AG04449 (cell line): ENCODE measurements around the gene AKT1S1.
A peak's percentile ranks its signal among the peaks of the same experiment; 100 is the strongest.
"Not testable (repeated sequence)": the region's sequence is repeated elsewhere in the genome, so short reads cannot be mapped to it uniquely, and the experiment has no call there.

Experiments
- CTCF ChIA-PET: fragments of 350-600 bp; formaldehyde crosslinking; extraction: SDS; loops from one replicate; lab custom pipeline; 2021; ENCODE audit warnings: antibody characterized with exemption; lab: Yijun Ruan, JAX
- POLR2A ChIA-PET: fragments of 400-600, 350-600 bp; formaldehyde crosslinking; extraction: SDS; loops from one replicate; lab custom pipeline; 2020; ENCODE audit warnings: antibody characterized with exemption, inconsistent platforms; lab: Yijun Ruan, JAX
- DNase-seq: peaks from one replicate; pipeline ENCODE4 v3.0.0-alpha.2; 2010; ENCODE audit warnings: low read depth, low spot score
- H3K4me3 ChIP-seq: 2 replicates; pipeline ENCODE4 v1.5.1; 2011; ENCODE audit warnings: low read depth, mild to moderate bottlenecking, control low read depth, low read length
- CTCF ChIP-seq: IDR thresholded peaks from one replicate; pipeline ENCODE4 v1.5.1; 2011; ENCODE audit warnings: mild to moderate bottlenecking, moderate library complexity, low read length, control low read depth, inconsistent platforms; ENCODE audit not compliant: insufficient read depth; ENCODE audit errors: missing control alignments

The AKT1S1 gene

GRCh38 chr19:49877020-49877878 lies at the start of gene AKT1S1, which contains the start of gene TBC1D17:
Gene AKT1S1, minus strand, starts transcription at chr19:49877355. Its CDS starts 4,060 bp downstream, at chr19:49873295.
Gene TBC1D17, plus strand, starts transcription at chr19:49877702. Its CDS starts 22 bp downstream, at chr19:49877724.
- CTCF ChIA-PET = no interaction called here
- DNase-seq = peak; percentile 100
- POLR2A ChIA-PET = interaction anchor here (0.6 to 1.6 kb wide), 8 partner anchors 8 to 52 kb away, joined by 3 to 5 read pairs (median 3); partner anchors contain the start of genes ATF5, NUP62 and PTOV1
- peak within 1 kb of the TSS; percentile 100 for H3K4me3 ChIP-seq
- no peak for TF ChIP-seq CTCF

- no peak for TF ChIP-seq CTCF
- ChIA-PET CTCF (interaction anchor here (1.1 to 3.6 kb wide), 4 partner anchors 11 to 209 kb away, joined by 3 to 13 read pairs (median 4); no protein-coding TSS in a partner anchor), POLR2A (no interaction called here)
- DNase-seq = no peak
- no peak overlapping the region for H3K4me3 ChIP-seq
Measured at GRCh38 chr19:49926515-49926914, 49.4 kb upstream of the AKT1S1 start.

- no peak for TF ChIP-seq CTCF
- no peak for DNase-seq
- ChIA-PET CTCF (no interaction called here), POLR2A (no interaction called here)
- H3K4me3 ChIP-seq = no peak overlapping the region
Measured at GRCh38 chr19:49925486-49925885, 48.3 kb upstream of the AKT1S1 start.

- POLR2A ChIA-PET, DNase-seq, H3K4me3 ChIP-seq, CTCF ChIA-PET: not testable (repeated sequence)
Measured at GRCh38 chr19:49924881-49925210, 47.7 kb upstream of the AKT1S1 start.

GRCh38 chr19:49924004-49924880 lies 47.1 kb upstream of the AKT1S1 start:
- ChIA-PET POLR2A (no interaction called here), CTCF (no interaction called here)
- DNase-seq = no peak
- TF ChIP-seq CTCF = no peak
- H3K4me3 ChIP-seq = no peak overlapping the region

GRCh38 chr19:49923055-49924003 lies 46.2 kb upstream of the AKT1S1 start:
- no peak overlapping the region for H3K4me3 ChIP-seq
- no peak for TF ChIP-seq CTCF
- CTCF ChIA-PET = no interaction called here
- DNase-seq = no peak
- POLR2A ChIA-PET = no interaction called here
